Fibroblast of peridontal ligament (primary cell): ENCODE results near the gene DOCK1.
"Not testable (repeated sequence)": the region's sequence is repeated elsewhere in the genome, so short reads cannot be mapped to it uniquely, and the experiment has no call there.

Experiments used
- DNase-seq: peaks from one replicate; pipeline ENCODE4 v3.0.0-alpha.2; 2010; ENCODE audit errors: extremely low read depth

Gene DOCK1

DNA sequence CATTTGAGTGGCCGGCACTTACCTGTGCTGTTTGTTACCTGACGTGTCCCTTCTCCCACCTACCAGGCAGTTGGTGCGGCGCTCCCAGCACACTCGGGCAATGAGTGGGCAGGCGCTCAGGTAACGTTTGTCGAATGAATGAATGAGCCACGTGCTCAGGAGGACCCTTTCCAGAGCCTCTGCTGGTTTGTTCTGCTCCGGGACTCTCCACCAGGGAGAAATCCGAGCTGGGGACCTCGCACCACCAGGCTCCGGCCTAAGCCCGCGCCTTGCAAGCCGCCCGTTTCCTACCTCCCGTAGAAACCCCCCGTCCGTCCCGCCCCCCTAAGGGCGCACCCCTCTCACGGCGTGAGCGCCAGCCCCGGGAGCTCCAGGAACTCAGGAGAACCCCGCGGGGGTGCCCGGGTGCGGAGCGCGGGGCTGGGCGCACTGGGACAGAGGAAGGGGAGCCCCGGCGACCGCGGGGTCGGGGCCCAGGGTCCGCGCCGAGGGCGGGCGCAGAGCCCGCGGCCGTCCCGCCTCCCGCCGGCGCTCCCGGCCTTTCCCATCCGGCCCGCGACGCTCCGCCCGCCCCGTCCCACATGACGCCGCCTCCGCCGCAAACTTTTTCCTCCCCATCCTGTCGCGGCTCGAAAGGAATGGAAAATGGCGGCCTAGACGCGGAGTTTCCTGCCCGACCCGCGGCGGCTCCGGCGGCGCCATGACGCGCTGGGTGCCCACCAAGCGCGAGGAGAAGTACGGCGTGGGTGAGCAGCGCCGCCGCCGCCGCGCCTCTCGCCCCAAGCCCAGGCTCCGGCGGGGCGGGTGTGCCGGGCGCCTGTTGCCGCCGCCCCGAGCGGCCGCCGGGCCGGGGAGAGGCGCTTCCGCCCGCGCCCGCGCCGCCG, at the start of gene DOCK1:
Gene DOCK1 (plus strand): TSS at position 611 of the 884 bp plus-strand sequence. CDS start 90 bp downstream, at position 701.
- DNase-seq, result peak; percentile 62

DNA sequence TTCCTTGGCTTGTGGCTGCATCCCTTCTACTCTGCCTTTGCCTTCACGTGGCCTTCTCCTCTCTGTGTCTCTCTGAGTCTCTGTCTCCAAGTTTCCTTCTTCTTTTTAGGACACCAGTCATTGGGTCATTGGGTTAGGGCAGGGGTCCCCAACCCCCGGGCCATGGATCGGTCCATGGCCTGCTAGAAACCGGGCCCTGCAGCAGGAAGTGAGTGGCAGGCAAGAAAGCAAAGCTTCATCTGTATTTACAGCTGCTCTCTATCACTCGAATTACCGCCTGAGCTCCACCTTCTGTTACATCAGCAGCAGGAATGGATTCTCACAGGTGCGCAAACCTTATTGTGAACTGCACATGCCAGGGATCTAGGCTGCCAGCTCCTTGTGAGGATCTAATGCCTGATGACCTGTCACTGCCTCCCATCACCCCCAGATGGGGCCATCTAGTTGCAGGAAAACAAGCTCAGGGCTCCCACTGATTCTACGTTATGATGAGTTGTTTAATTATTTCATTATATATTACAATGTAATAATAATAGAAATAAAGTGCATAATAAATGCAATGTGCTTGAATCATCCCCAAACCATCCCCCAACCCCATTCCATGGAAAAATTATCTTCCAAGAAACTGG, 47.9 kb upstream of the DOCK1 start:
- no peak for DNase-seq

- peak; percentile 100 for DNase-seq
Observed at GRCh38 chr10:126867567-126868365, 37.5 kb upstream of the DOCK1 start.

DNA sequence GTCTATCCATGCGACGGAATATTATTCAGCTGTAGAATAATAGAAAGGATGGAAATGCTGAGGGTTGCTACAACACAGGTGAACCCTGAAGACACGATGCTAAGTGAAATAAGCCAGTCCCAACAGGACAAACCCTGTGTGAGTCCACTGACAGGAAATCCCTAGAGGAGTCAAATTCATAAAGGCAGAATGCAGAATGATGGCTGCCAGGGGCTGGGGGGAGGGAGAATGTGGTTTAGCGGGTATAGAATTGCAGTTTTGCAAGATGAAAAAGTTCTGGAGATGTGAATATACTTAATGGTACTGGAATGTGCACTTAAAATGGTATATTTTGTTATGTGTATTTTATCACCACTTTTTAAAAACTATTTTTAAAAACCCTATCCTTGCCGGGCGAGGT, 36.9 kb upstream of the DOCK1 start:
- peak; percentile 25 for DNase-seq

- no peak for DNase-seq
Observed at GRCh38 chr10:126872135-126872534, 33.1 kb upstream of the DOCK1 start.

DNA sequence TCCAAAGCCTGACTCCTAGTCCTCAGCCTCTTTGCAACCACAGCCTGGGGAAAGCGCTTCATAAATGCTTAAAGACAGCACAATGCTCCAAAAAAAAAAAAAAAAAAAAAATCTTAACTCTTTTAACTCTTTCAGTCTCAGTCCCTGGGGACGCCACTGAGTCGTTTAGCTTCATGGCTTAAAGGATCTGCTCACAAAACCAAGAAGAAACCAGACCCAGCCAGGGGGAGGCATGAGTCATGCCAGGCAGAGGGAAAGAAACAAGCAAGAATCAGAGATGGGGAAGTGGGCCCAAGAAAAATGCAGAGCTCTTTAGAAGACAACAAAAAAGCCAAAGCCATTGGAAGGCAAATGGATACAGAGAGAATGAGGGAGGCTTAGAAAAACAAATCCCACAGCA, 32.5 kb upstream of the DOCK1 start:
- peak; percentile 64 for DNase-seq

- no peak for DNase-seq
Observed at GRCh38 chr10:126876456-126876855, 28.8 kb upstream of the DOCK1 start.

GRCh38 chr10:126877390-126877789, 27.8 kb upstream of the DOCK1 start:
- no peak for DNase-seq

- DNase-seq, result no peak
Observed at GRCh38 chr10:126878594-126878993, 26.6 kb upstream of the DOCK1 start.

- peak; percentile 59 for DNase-seq
Observed at GRCh38 chr10:126880926-126881325, 24.3 kb upstream of the DOCK1 start.

- not testable (repeated sequence) for DNase-seq
Observed at GRCh38 chr10:126882055-126882454, 23.2 kb upstream of the DOCK1 start.

- not testable (repeated sequence) for DNase-seq
Observed at GRCh38 chr10:126888436-126888835, 16.8 kb upstream of the DOCK1 start.

- no peak for DNase-seq
Observed at GRCh38 chr10:126889421-126889820, 15.8 kb upstream of the DOCK1 start.

DNA sequence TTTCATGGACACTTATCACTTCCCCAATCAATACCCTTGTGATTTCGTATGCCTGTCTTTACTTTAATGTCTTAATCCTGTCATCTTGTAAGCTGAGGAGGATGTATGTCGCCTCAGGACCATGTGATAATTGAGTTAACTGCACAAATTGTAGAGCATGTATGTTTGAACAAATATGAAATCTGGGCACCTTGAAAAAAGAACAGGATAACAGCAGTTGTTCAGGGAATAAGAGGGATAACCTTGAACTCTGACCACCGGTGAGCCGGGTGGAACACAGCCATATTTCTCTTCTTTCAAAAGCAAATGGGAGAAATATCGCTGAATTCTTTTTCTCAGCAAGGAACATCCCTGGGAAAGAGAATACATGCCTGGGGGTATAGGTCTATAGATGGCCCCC, 14.4 kb upstream of the DOCK1 start:
- DNase-seq, result not testable (repeated sequence)

- no peak for DNase-seq
Observed at GRCh38 chr10:126892226-126893175, 12.7 kb upstream of the DOCK1 start.

DNA sequence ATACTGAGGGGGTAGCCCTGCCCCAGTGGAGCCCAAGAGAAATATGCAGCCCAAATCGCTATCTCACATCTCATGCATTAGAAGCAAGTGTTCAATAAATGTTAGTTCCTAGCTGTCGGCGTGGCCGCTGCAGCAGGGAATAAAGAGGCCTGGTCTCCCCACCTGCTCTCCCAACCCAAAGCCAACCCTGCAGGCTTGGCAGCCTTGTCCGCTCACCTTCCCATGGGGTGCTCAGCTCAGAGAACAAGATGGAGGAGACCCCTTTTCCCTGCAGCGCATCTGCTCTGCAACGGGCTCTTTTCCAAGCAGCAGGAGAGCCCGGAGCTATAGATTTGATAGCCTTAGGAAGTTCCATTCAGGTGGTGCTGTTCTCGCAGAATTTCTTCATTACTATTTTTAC, 12.0 kb upstream of the DOCK1 start:
- no peak for DNase-seq

DNA sequence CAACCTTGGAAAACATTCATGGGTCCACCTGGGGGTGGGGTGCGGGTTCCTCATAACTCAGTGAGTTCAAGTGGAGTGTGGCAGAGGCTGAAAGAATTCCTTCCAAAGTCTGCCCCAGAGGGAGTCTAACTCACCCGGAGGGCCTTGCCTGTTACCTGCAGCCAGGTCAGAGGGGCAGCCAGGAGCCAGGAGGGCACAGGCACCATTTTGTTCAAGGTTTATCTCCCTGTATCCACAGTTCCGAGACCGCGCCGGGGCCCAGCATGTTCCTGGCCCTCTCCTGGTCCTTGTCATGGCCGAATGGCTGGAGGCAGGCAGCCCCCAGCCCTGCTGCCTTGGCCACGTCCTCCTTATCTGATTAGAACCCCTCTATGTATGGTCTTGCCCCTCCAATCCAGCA, 11.4 kb upstream of the DOCK1 start:
- no peak for DNase-seq

DNA sequence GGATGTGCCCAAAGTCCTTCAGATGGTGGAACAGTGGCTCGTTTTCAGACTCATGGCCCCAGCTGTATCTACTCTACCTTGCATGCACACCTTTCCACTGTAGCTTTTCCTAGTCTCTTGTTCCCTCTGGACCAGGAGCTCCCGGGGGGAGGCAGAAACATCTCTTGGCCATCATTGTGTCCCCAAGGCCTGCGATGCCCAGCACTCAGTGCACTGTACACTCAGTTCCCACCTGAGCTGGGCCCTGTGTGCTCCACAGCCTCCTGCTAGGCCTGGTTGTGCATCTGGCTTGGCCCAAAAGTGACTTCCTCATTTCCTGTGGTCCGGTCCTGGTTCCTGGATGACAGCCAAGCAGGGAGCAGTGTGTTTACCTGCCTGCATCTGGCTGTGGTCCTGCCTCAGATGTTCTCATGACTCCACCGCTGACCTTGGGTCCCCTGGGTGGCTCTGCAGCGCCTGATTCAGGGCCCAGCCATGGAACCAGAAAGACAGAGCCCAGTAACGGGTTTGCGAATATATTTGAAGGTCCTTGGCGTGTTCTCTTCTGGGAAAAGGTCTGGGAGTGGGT, 9.9 kb upstream of the DOCK1 start:
- no peak for DNase-seq

DNA sequence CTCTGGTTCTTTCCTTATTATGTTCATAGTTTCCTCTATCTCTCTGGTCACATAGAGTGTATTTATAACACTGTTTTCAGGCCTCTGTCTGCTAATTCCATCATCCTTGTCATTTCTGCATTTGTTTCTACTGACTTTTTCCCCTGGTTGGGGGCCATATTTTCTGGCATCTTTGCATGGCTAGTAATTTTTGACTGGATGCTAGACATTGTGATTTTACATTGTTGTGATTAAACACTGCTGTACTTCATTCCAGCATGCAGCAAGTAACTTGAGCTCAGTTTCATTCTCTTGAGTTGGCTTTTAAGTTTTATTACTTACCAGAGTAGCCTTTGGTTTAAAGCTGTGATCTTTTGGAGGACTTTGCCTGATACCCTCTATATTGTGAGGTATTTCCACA, 6.8 kb upstream of the DOCK1 start:
- DNase-seq, result no peak

GRCh38 chr10:126899529-126899928, 5.7 kb upstream of the DOCK1 start:
- not testable (repeated sequence) for DNase-seq

GRCh38 chr10:126902157-126902556, 3.1 kb upstream of the DOCK1 start:
- DNase-seq, result peak; percentile 75
